ENCODE measurements around the gene METTL3.

DNA sequence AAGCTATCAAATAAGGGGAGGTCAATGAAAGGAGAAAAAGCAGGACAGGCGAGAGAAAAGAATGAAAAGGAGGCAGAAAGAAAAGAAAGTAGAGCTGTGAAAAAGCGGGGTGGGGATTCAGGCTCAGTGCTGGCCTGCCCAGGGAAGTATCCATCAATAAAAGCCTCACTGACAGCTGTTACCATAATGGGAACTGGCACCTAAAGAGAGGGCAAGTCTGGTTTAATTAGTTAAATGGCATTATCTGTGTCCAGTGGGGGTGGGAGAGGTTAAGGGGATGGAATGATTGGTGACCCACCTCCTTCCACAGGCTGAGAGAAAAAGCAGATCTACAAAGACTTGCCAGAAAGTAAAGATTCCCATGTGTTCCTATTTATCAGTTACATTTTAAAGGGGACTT is 7.6 kb upstream of the METTL3 start:
- TF ChIP-seq, protein P1, sequence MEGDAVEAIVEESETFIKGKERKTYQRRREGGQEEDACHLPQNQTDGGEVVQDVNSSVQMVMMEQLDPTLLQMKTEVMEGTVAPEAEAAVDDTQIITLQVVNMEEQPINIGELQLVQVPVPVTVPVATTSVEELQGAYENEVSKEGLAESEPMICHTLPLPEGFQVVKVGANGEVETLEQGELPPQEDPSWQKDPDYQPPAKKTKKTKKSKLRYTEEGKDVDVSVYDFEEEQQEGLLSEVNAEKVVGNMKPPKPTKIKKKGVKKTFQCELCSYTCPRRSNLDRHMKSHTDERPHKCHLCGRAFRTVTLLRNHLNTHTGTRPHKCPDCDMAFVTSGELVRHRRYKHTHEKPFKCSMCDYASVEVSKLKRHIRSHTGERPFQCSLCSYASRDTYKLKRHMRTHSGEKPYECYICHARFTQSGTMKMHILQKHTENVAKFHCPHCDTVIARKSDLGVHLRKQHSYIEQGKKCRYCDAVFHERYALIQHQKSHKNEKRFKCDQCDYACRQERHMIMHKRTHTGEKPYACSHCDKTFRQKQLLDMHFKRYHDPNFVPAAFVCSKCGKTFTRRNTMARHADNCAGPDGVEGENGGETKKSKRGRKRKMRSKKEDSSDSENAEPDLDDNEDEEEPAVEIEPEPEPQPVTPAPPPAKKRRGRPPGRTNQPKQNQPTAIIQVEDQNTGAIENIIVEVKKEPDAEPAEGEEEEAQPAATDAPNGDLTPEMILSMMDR (IDR thresholded peaks at IDR 0.05), result no peak
- TF ChIP-seq EP300 (IDR thresholded peaks at IDR 0.05) (no peak), POLR2AphosphoS5 (IDR thresholded peaks at IDR 0.05) (no peak), POLR2A (IDR thresholded peaks at IDR 0.05; ENCODE audit: low read depth) (no peak)
